H1 (cell line): Measurements from ENCODE around the gene RNF39. TPM values are rescaled to one million over a fixed set of nuclear protein-coding genes. Genes with fewer than 3 reads are reported as not detected.

Source experiments
- CTCF ChIA-PET: fragments of 300-600 bp; sonication (Branson Sonifier 250); formaldehyde crosslinking; loops from one replicate; lab custom pipeline; 2021; ENCODE audit not compliant: partially characterized antibody; lab: Charles Lee
- POLR2A ChIA-PET: fragments of 300-600 bp; sonication (Branson Sonifier 250); formaldehyde crosslinking; loops from one replicate; lab custom pipeline; 2021; ENCODE audit warnings: inconsistent platforms; ENCODE audit not compliant: partially characterized antibody; lab: Charles Lee
- DNase-seq, 2 experiments: peaks; one replicate each; pipeline versions ENCODE4 v3.0.0 to v3.0.0-alpha.2; 2010 to 2022; ENCODE audit warnings: low spot score in 2 of 2, low read depth in 1 of 2, mixed read lengths in 1 of 2
- FAIRE-seq: peaks from 2 replicates; lab custom pipeline; 2011; peaks lifted over from hg19 to GRCh38; lab: Jason Lieb, UNC
- H2AFZ ChIP-seq: 2 replicates; pipeline ENCODE4 v1.8.1; 2012; ENCODE audit warnings: low read length, inconsistent platforms
- H2AK5ac ChIP-seq: 2 replicates; pipeline ENCODE4 v1.6.1; 2013; ENCODE audit warnings: low read depth, low read length
- H2BK120ac ChIP-seq: replicated peaks from 2 replicates; pipeline ENCODE3; 2013; ENCODE audit warnings: low read depth, low read length, inconsistent platforms
- H2BK12ac ChIP-seq: 2 replicates; pipeline ENCODE4 v1.6.1; 2013; ENCODE audit warnings: low read depth, low read length
- H2BK15ac ChIP-seq: 2 replicates; pipeline ENCODE4 v1.6.1; 2013; ENCODE audit warnings: low read length
- H2BK20ac ChIP-seq: 2 replicates; pipeline ENCODE4 v1.6.1; 2013; ENCODE audit warnings: low read length
- H2BK5ac ChIP-seq: 2 replicates; pipeline ENCODE4 v1.6.1; 2013; ENCODE audit warnings: low read depth, low read length
- H3K14ac ChIP-seq: 2 replicates; pipeline ENCODE4 v1.6.1; 2013; ENCODE audit warnings: inconsistent platforms; ENCODE audit not compliant: insufficient read length
- H3K18ac ChIP-seq: 2 replicates; pipeline ENCODE4 v1.6.1; 2013; ENCODE audit warnings: low read length; ENCODE audit errors: extremely low read depth
- H3K23ac ChIP-seq: 2 replicates; pipeline ENCODE4 v1.6.1; 2013; ENCODE audit warnings: inconsistent platforms; ENCODE audit not compliant: insufficient read length
- H3K23me2 ChIP-seq: 2 replicates; pipeline ENCODE4 v1.6.1; 2013; ENCODE audit warnings: low read depth, low read length
- H3K27ac ChIP-seq: 2 replicates; pipeline ENCODE4 v1.6.1; 2011; ENCODE audit warnings: low read depth, low read length, inconsistent platforms
- H3K27me3 ChIP-seq, 4 experiments: replicated peaks in 1 of 4; 1 replicate in 1 of 4; 2 replicates in 3 of 4; pipeline versions ENCODE4 v1.6.1 to v1.8.1; 2011 to 2013; ENCODE audit warnings: low read length in 3 of 4, mild to moderate bottlenecking in 3 of 4, inconsistent platforms in 2 of 4, mixed read lengths in 2 of 4, moderate library complexity in 1 of 4; ENCODE audit not compliant: control insufficient read depth in 3 of 4, insufficient read depth in 3 of 4; ENCODE audit errors: extremely low read depth in 1 of 4
- H3K36me3 ChIP-seq, 4 experiments: 2 replicates each; pipeline versions ENCODE4 v1.6.1 to v1.8.1; 2011 to 2013; ENCODE audit warnings: mild to moderate bottlenecking in 4 of 4, low read length in 3 of 4, moderate library complexity in 2 of 4, control low read depth in 1 of 4, inconsistent platforms in 1 of 4; ENCODE audit not compliant: insufficient read depth in 4 of 4, control insufficient read depth in 2 of 4
- H3K4ac ChIP-seq: replicated peaks from 2 replicates; pipeline ENCODE3; 2013; ENCODE audit warnings: low read length, low read depth, mixed read lengths, inconsistent platforms; ENCODE audit not compliant: insufficient read length
- H3K4me1 ChIP-seq, 4 experiments: replicated peaks in 1 of 4; 1 replicate in 1 of 4; 2 replicates in 3 of 4; pipeline versions ENCODE4 v1.6.1 to v1.8.1; 2011 to 2013; ENCODE audit warnings: low read length in 3 of 4, inconsistent platforms in 2 of 4, mixed read lengths in 1 of 4; ENCODE audit not compliant: insufficient read depth in 4 of 4, control insufficient read depth in 3 of 4
- H3K4me2 ChIP-seq, 2 experiments: 2 replicates each; pipeline versions ENCODE4 v1.6.1 to v1.8.1; 2011 to 2013; ENCODE audit warnings: low read depth in 2 of 2, low read length in 2 of 2, control low read depth in 1 of 2, inconsistent platforms in 1 of 2, mild to moderate bottlenecking in 1 of 2; ENCODE audit not compliant: insufficient read depth in 1 of 2
- H3K4me3 ChIP-seq, 4 experiments: fragments of 200-600, 300-600 bp in 1 of 4; sonication (generic), shearing (Covaris generic), sonication (Bioruptor Twin) in 1 of 4; 2 replicates each; pipeline versions ENCODE4 v1.5.1 to v1.8.1; 2011 to 2016; ENCODE audit warnings: low read length in 4 of 4, low read depth in 3 of 4, control low read depth in 2 of 4, inconsistent platforms in 2 of 4, mild to moderate bottlenecking in 2 of 4, mixed read lengths in 1 of 4, moderate library complexity in 1 of 4; ENCODE audit not compliant: insufficient read depth in 2 of 4; ENCODE audit errors: extremely low read depth in 1 of 4
- H3K56ac ChIP-seq: replicated peaks from 2 replicates; pipeline ENCODE3; 2013; ENCODE audit warnings: low read depth, mild to moderate bottlenecking, mixed read lengths, low read length, inconsistent platforms; ENCODE audit not compliant: insufficient read length
- H3K79me1 ChIP-seq: 2 replicates; pipeline ENCODE4 v1.6.1; 2013; ENCODE audit warnings: low read depth, low read length, control low read depth
- H3K79me2 ChIP-seq, 2 experiments: 2 replicates each; pipeline versions ENCODE4 v1.6.1 to v1.8.1; 2012 to 2013; ENCODE audit warnings: low read length in 2 of 2, mild to moderate bottlenecking in 2 of 2, inconsistent platforms in 1 of 2; ENCODE audit not compliant: insufficient read depth in 2 of 2, control insufficient read depth in 1 of 2
- H3K9ac ChIP-seq, 4 experiments: replicated peaks in 1 of 4; 1 replicate in 1 of 4; 2 replicates in 3 of 4; pipeline versions ENCODE4 v1.6.1 to v1.8.1; 2011 to 2013; ENCODE audit warnings: low read depth in 3 of 4, low read length in 3 of 4, control low read depth in 2 of 4, mild to moderate bottlenecking in 2 of 4, moderate library complexity in 2 of 4, inconsistent platforms in 1 of 4; ENCODE audit errors: extremely low read depth in 1 of 4
- H3K9me3 ChIP-seq, 2 experiments: 2 replicates each; pipeline versions ENCODE4 v1.6.1 to v1.8.1; 2012 to 2013; ENCODE audit warnings: mild to moderate bottlenecking in 2 of 2, moderate library complexity in 2 of 2, control low read depth in 1 of 2, inconsistent platforms in 1 of 2, low read depth in 1 of 2, low read length in 1 of 2, mixed read lengths in 1 of 2; ENCODE audit not compliant: insufficient read depth in 2 of 2
- H4K20me1 ChIP-seq, 2 experiments: replicated peaks in 1 of 2; 2 replicates each; pipeline versions ENCODE3 to v1.8.1; 2011 to 2013; ENCODE audit warnings: inconsistent platforms in 2 of 2, low read length in 2 of 2, mild to moderate bottlenecking in 1 of 2; ENCODE audit not compliant: insufficient read depth in 2 of 2, control insufficient read depth in 1 of 2
- H4K5ac ChIP-seq: 2 replicates; pipeline ENCODE4 v1.6.1; 2013; ENCODE audit warnings: low read length, low read depth, mixed read lengths, inconsistent platforms; ENCODE audit not compliant: insufficient read length
- H4K8ac ChIP-seq: 2 replicates; pipeline ENCODE4 v1.8.0; 2013; ENCODE audit warnings: mild to moderate bottlenecking, moderate library complexity, low read length, inconsistent platforms; ENCODE audit not compliant: insufficient read depth; ENCODE audit errors: extremely low read depth
- H4K91ac ChIP-seq: replicated peaks from 2 replicates; pipeline ENCODE3; 2013; ENCODE audit warnings: low read length, mixed read lengths, inconsistent platforms; ENCODE audit not compliant: insufficient read length
- ATF3 ChIP-seq: IDR thresholded peaks from 2 replicates; pipeline ENCODE4 v1.6.1; 2011; ENCODE audit warnings: low read depth, mild to moderate bottlenecking, low read length; ENCODE audit not compliant: insufficient read depth
- BCL11A ChIP-seq, 2 experiments: IDR thresholded peaks; one replicate each; pipeline ENCODE4 v1.6.1; 2011; ENCODE audit warnings: low read depth in 2 of 2, low read length in 2 of 2, mild to moderate bottlenecking in 2 of 2
- CHD1 ChIP-seq: IDR thresholded peaks from 2 replicates; pipeline ENCODE4 v1.6.1; 2012; ENCODE audit warnings: low read depth, low read length, improper control_type of control experiment
- CTCF ChIP-seq, 3 experiments: IDR thresholded peaks; 1 replicate in 2 of 3; 2 replicates in 1 of 3; pipeline versions ENCODE4 v1.5.1 to v1.6.1; 2011; ENCODE audit warnings: low read length in 3 of 3, mild to moderate bottlenecking in 3 of 3, inconsistent platforms in 2 of 3, low read depth in 1 of 3, moderate library complexity in 1 of 3; ENCODE audit not compliant: insufficient read depth in 1 of 3; ENCODE audit errors: control extremely low read depth in 1 of 3
- PHF8 ChIP-seq: fragments of 200-600 bp; sonication (generic); conservative IDR thresholded peaks from 2 replicates; pipeline ENCODE4 v1.7.1; 2012; ENCODE audit warnings: low read depth, mild to moderate bottlenecking, inconsistent platforms, low read length, moderate library complexity
- SUZ12 ChIP-seq: fragments of 200-600 bp; sonication (generic); IDR thresholded peaks from 2 replicates; pipeline ENCODE4 v1.6.1; 2012; ENCODE audit warnings: mild to moderate bottlenecking, inconsistent platforms, low read length, moderate library complexity, mixed read lengths
- YY1 ChIP-seq: IDR thresholded peaks from 2 replicates; pipeline ENCODE4 v1.6.1; 2011; ENCODE audit warnings: low read depth, mild to moderate bottlenecking, low read length
- WGBS, 2 experiments: shearing (Covaris generic) in 1 of 2; methylation state at CpG; one replicate each; pipeline versions ENCODE4 v1.1.6 to v1.1.7; 2013 to 2015; ENCODE audit warnings: low lambda C conversion rate in 2 of 2, mixed read lengths in 2 of 2, inconsistent platforms in 1 of 2, low coverage in 1 of 2, missing lambda C conversion rate in 1 of 2; ENCODE audit not compliant: insufficient replicate concordance in 2 of 2, insufficient coverage in 1 of 2, insufficient read length in 1 of 2; ENCODE audit errors: extremely low coverage in 1 of 2, missing lambda C conversion rate in 1 of 2; 5-methylcytosine and 5-hydroxymethylcytosine counted together
- polyA plus RNA-seq, 7 experiments: library from polyadenylated mRNA; depleted of rRNA in 3 of 7; stranded (reverse) in 5 of 7; unstranded in 2 of 7; fragments of >200 nt in 5 of 7; fragments of 200-250 nt in 2 of 7; gene quantifications; 1 replicate in 5 of 7; 2 replicates in 1 of 7; 4 replicates in 1 of 7; pipeline versions ENCODE4 v1.2.1 to v1.2.3, GENCODE V29; 2011 to 2013; ENCODE audit warnings: missing spikeins in 2 of 7, mixed read lengths in 2 of 7
- total RNA-seq: library from RNA; stranded (reverse); fragmentation: NEBNext Ultra II Directional; extraction: Animal tissue kit (Norgen Biotek cat#: 25700); gene quantifications from 2 replicates; pipeline ENCODE4 v1.2.1, GENCODE V29; 2021

Gene RNF39
- total and polyA plus RNA-seq, 2 of the 8 experiments (the other 6 are each of a cell fraction or from before 2014, with no cell fraction given) = 1.4 to 2.3 TPM

- FAIRE-seq = peak; percentile 7
- Histone ChIP-seq H3K23me2 (peaks cover 10% of the 10 kb centered on the region), H3K79me1 (no peaks in the 10 kb centered on the region), H2BK12ac (no peak overlapping the region), H4K91ac (no peak overlapping the region), H2BK120ac (no peak overlapping the region), H3K4me3 (peak overlapping the region; percentile 34 to 65 (median 58); a peak in 7 of 8 replicates), H2AK5ac (no peak overlapping the region), H2AFZ (peak overlapping the region; percentile 65), H3K9me3 (no peaks in the 10 kb centered on the region), H3K9ac (no peak overlapping the region), H4K5ac (no peak overlapping the region), H4K20me1 (no peaks in the 10 kb centered on the region), H2BK5ac (no peak overlapping the region), H4K8ac (no peak overlapping the region), H3K27me3 (peaks cover 32 to 62% (median 55%) of the 10 kb centered on the region in 4 experiments), H3K23ac (no peak overlapping the region), H3K18ac (no peak overlapping the region), H3K36me3 (no peaks in the 10 kb centered on the region), H3K27ac (no peak overlapping the region), H3K79me2 (no peaks in the 10 kb centered on the region), H3K14ac (no peak overlapping the region), H3K56ac (no peak overlapping the region), H3K4me1 (peaks cover 3 to 15% (median 9%) of the 10 kb centered on the region in 4 experiments; a peak in 6 of 7 replicates), H2BK20ac (no peak overlapping the region), H2BK15ac (no peak overlapping the region; the same call in 1 of the 2 replicates), H3K4ac (no peak overlapping the region), H3K4me2 (peak overlapping the region; percentile 69 to 79)
- WGBS, 2 experiments = 21% methylated on average over 35 of the region's 36 CpGs; no CpG with 5 or more reads in 1 of the 2 experiments
- POLR2A ChIA-PET = interaction anchor here (0.9 to 2.8 kb wide), 6 partner anchors 23 to 223 kb away, joined by 3 to 17 read pairs (median 3); no protein-coding TSS in a partner anchor
- DNase-seq = peak in 1 of 2 experiments; percentile 88
- CTCF ChIA-PET = interaction anchor here (0.5 to 7.2 kb wide), 47 partner anchors 9 to 407 kb away, joined by 3 to 166 read pairs (median 4); partner anchors contain the start of genes RNF39, TRIM15, TRIM26 and TRIM31
- 0 out of 2 replicates have a peak, but pooled peaks have one; percentile 7 for TF ChIP-seq PHF8
- TF ChIP-seq CTCF (IDR thresholded peaks at IDR 0.05; ENCODE audit: control extremely low read depth in 1 of 3, insufficient read depth in 1 of 3, low read depth in 1 of 3, low read length in 3 of 3) = peak; percentile 88 to 95 (median 94)
- TF ChIP-seq CHD1 = no peak
- no peak for TF ChIP-seq BCL11A (IDR thresholded peaks at IDR 0.05; ENCODE audit: low read depth in 2 of 2, low read length in 2 of 2)
- TF ChIP-seq SUZ12 = no peak
- TF ChIP-seq ATF3 = no peak
- TF ChIP-seq YY1 = peak; percentile 39; the same call in 1 of the 2 replicates
These were observed 27.7 kb upstream of the RNF39 start for GRCh38 chr6:30102970-30103871.
